ENCODE measurements around the gene FREY1.

DNA sequence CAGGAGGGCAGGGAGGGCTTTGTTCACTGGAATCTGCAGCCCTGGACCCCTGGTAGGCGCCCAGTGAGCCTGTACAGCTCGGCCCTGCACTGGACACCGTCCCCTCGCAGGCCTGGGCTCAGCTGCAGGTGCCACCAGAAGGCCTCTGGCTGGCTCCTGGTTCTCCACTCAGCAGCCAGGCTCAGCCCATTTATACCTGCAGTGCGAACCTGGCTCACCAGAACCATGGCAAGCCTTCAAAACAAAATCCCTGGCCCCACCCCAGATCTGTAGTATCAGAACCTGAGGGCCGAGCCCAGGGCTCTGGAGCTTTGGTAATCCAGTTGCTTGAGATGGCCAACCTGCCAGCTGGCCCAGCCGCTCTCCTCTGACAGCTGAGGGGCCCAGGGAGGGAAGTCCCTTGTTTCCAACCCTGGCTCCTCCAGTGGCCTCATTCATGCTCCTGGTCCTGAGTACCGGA, 870 bp upstream of the FREY1 start:
- TF ChIP-seq, protein P1, sequence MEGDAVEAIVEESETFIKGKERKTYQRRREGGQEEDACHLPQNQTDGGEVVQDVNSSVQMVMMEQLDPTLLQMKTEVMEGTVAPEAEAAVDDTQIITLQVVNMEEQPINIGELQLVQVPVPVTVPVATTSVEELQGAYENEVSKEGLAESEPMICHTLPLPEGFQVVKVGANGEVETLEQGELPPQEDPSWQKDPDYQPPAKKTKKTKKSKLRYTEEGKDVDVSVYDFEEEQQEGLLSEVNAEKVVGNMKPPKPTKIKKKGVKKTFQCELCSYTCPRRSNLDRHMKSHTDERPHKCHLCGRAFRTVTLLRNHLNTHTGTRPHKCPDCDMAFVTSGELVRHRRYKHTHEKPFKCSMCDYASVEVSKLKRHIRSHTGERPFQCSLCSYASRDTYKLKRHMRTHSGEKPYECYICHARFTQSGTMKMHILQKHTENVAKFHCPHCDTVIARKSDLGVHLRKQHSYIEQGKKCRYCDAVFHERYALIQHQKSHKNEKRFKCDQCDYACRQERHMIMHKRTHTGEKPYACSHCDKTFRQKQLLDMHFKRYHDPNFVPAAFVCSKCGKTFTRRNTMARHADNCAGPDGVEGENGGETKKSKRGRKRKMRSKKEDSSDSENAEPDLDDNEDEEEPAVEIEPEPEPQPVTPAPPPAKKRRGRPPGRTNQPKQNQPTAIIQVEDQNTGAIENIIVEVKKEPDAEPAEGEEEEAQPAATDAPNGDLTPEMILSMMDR (tag by site-specific recombination; IDR thresholded peaks at IDR 0.05), result no peak
- no peak for TF ChIP-seq ZBTB1 (tag by site-specific recombination; IDR thresholded peaks at IDR 0.05)
- no peak for TF ChIP-seq ZNF777 (tag by site-specific recombination; IDR thresholded peaks at IDR 0.05; ENCODE audit: borderline replicate concordance)
- TF ChIP-seq ZNF274 (IDR thresholded peaks at IDR 0.05; ENCODE audit: low read length), result no peak
- no peak for TF ChIP-seq ZNF274 (tag by site-specific recombination; IDR thresholded peaks at IDR 0.05; ENCODE audit: borderline replicate concordance)

All from HEK293 (cell line).